GM12872 (cell line): ENCODE data around the gene EOLA1.

Source experiments
- CTCF ChIP-seq: IDR thresholded peaks from 3 replicates; pipeline ENCODE4 v1.5.1; 2011; ENCODE audit warnings: low read depth, mild to moderate bottlenecking, low read length, moderate library complexity; ENCODE audit not compliant: insufficient read depth

The EOLA1 gene

GRCh38 chrX:149498767-149499166 is 42.0 kb upstream of the EOLA1 start:
- TF ChIP-seq CTCF = no peak

DNA sequence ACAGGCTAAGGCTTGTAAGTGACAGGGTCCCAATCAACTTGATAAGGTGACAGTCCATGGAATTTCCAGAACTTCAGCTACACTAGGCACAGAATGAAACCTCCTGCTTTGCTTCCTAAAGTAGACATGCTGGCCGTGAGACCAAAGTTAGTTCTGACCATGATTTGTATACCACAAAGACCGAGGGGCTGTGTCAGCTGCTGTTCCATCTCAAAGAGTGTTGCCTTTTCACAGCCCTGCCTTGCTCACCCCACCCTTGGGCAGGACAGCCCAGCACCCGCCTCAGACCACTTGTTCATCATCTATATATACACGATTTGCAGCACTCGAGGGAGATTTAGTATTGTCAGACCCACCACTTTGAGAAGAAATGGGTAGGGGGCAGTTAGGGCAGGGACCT is 41.0 kb upstream of the EOLA1 start:
- TF ChIP-seq CTCF = no peak

GRCh38 chrX:149504226-149504914 is 36.4 kb upstream of the EOLA1 start:
- peak; percentile 71 for TF ChIP-seq CTCF

GRCh38 chrX:149504915-149505651 is 35.7 kb upstream of the EOLA1 start, which contains the start of gene IDS:
TSS of gene IDS (minus strand) at chrX:149505306. CDS start at chrX:149505137, 169 bp downstream.
- no peak for TF ChIP-seq CTCF

- TF ChIP-seq CTCF = no peak
Measured at GRCh38 chrX:149505671-149506070, 35.1 kb upstream of the EOLA1 start.

DNA sequence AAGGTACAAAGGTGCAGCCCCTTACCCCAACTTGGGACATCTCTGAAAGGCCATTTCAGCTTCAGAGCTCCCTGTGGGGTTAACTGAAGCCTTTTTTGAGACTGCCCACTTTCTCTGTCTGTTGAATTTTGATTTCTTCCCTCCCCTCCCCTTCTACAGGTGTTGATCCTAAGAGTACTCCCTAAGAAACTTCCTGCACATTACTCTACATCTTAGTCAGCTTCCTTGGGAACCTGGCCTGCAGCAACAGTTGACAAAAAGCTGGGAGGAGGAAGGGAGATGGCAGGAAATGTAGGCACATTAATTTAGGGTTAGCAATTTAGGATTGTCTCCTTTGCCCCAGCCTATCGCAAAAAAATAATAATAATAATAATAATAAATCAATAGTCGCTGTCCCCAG is 34.5 kb upstream of the EOLA1 start:
- TF ChIP-seq CTCF = no peak

- no peak for TF ChIP-seq CTCF
Measured at GRCh38 chrX:149508467-149508866, 32.3 kb upstream of the EOLA1 start.
